ENCODE measurements around the gene CX3CR1.
A peak's percentile ranks its signal among the peaks of the same experiment; 100 is the strongest.

Gene CX3CR1

GRCh38 chr3:39285332-39285731, 5.5 kb upstream of the CX3CR1 start:
- no peak for DNase-seq (ENCODE audit: low read depth, low spot score)
- in situ Hi-C loops (cut with HindIII; ENCODE audit: low sequenced_read_pairs), result loop anchor here (25.0 kb wide), 1 partner anchor 173 kb away; the partner anchor contains the start of genes GORASP1 and TTC21A
- TF ChIP-seq CTCF (IDR thresholded peaks at IDR 0.05; ENCODE audit: low read depth, low read length), result no peak
- H3K4me3 ChIP-seq (ENCODE audit: low read depth, low read length), result no peak overlapping the region

GRCh38 chr3:39284457-39284881, 4.6 kb upstream of the CX3CR1 start:
- DNase-seq (ENCODE audit: low read depth, low spot score), result peak; percentile 18
- in situ Hi-C loops (cut with HindIII; ENCODE audit: low sequenced_read_pairs), result loop anchor here (25.0 kb wide), 1 partner anchor 172 kb away; the partner anchor contains the start of genes GORASP1 and TTC21A
- no peak overlapping the region for H3K4me3 ChIP-seq (ENCODE audit: low read depth, low read length)
- no peak for TF ChIP-seq CTCF (IDR thresholded peaks at IDR 0.05; ENCODE audit: low read depth, low read length)

- H3K4me3 ChIP-seq (ENCODE audit: low read depth, low read length), result no peak overlapping the region
- no peak for DNase-seq (ENCODE audit: low read depth, low spot score)
- TF ChIP-seq CTCF (IDR thresholded peaks at IDR 0.05; ENCODE audit: low read depth, low read length), result no peak
- in situ Hi-C loops (cut with HindIII; ENCODE audit: low sequenced_read_pairs), result loop anchor here (25.0 kb wide), 1 partner anchor 170 kb away; the partner anchor contains the start of genes GORASP1 and TTC21A
Observed at GRCh38 chr3:39282057-39282456, 2.2 kb upstream of the CX3CR1 start.

- no peak overlapping the region for H3K4me3 ChIP-seq (ENCODE audit: low read depth, low read length)
- in situ Hi-C loops (cut with HindIII; ENCODE audit: low sequenced_read_pairs), result loop anchor here (25.0 kb wide), 1 partner anchor 169 kb away; the partner anchor contains the start of genes GORASP1 and TTC21A
- DNase-seq (ENCODE audit: low read depth, low spot score), result no peak
- no peak for TF ChIP-seq CTCF (IDR thresholded peaks at IDR 0.05; ENCODE audit: low read depth, low read length)
Observed at GRCh38 chr3:39281533-39281932, 1.7 kb upstream of the CX3CR1 start.

GRCh38 chr3:39280571-39280970, 735 bp upstream of the CX3CR1 start:
- in situ Hi-C loops (cut with HindIII; ENCODE audit: low sequenced_read_pairs), result loop anchor here (25.0 kb wide), 1 partner anchor 168 kb away; the partner anchor contains the start of genes GORASP1 and TTC21A
- TF ChIP-seq CTCF (IDR thresholded peaks at IDR 0.05; ENCODE audit: low read depth, low read length), result no peak
- H3K4me3 ChIP-seq (ENCODE audit: low read depth, low read length), result no peak overlapping the region
- DNase-seq (ENCODE audit: low read depth, low spot score), result no peak

GRCh38 chr3:39278616-39278935, 1.3 kb downstream of the CX3CR1 start:
- in situ Hi-C loops (cut with HindIII; ENCODE audit: low sequenced_read_pairs), result loop anchor here (25.0 kb wide), 1 partner anchor 166 kb away; the partner anchor contains the start of genes GORASP1 and TTC21A
- TF ChIP-seq CTCF (IDR thresholded peaks at IDR 0.05; ENCODE audit: low read depth, low read length), result no peak
- no peak overlapping the region for H3K4me3 ChIP-seq (ENCODE audit: low read depth, low read length)
- DNase-seq (ENCODE audit: low read depth, low spot score), result no peak
